NCI-H2227 treated with DMSO at 0.1 percent for 48 hours (cell line): Measurements from ENCODE around the gene SORBS2.

Experiments
- DNase-seq: peaks from one replicate; lab custom pipeline; 2025; lab: John Stamatoyannopoulos, UW

The SORBS2 gene

GRCh38 chr4:185589067-185589836, 222.7 kb downstream of the SORBS2 start:
- no peak for DNase-seq

DNA sequence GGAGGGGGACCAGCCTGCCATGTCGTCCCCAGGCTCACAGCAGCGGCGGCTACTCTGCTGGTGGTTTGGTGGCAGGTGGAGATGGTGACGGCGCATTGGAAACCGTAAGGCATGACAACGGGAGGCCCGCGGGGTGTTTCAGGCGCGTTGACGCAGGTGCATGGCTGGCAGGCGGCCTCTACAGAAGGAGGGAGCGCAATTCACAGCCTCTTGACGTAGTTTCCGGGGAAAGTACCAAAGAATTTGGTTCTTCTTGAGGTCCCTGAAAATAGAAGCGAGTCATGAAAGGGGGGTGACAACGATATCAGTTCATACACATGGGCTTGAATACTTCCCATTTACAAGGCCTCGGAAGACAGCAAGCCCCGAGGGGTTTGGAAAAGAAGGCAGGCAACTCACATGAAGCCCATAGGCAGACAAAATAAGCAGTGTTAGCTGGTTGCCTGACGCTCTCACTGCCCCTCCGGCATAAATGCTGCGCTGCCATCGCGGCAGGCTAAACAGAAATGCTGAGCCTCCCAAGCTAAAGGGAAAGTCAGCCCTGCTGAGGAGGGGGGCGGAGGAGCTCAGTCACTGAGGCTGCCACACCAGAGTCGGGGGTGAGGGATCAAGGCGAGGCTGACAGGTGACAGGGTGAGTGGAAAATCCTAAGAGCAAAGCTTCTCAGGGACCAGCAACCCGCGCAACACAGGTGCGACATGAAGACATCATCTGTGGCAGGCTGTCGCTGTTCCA, 224.4 kb downstream of the SORBS2 start:
- DNase-seq: no peak

DNA sequence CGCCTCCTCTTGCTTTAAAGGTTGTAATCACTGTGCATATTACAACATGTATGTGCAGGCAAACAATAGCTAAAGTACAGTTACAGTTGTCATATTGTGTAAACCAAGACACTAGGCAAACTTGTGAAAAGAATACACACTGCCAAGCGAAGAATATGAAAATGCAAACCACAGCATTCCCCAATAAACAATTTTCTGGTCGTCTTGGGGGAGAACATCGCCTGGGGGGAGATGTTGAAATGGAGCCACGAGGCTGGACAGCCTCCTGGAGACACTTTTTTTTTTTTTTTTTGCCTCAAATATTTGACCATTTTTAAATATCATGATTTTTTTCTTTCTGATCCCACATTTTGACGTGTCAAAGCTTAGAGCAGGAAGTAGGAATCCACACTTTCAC, 225.0 kb downstream of the SORBS2 start:
- DNase-seq: no peak

GRCh38 chr4:185585211-185585610, 226.8 kb downstream of the SORBS2 start:
- DNase-seq: no peak

DNA sequence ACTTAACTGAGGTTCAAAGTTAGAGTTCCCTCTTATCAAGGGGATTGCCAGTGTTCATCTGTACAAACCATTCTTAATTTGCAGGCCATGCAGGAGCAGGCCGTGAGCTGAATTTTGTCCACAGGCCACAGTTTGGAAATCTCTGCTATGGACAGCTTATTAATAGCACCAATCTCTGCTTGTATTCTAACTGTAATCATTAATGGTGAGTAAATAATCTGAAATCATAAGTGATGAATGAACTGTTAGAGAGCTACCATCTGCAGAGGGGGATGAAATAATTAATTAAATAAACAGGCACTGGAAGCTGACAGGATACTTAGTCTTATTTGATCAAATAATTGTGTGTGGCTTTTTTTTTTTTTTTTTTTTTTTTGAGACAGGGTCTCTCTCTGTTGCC, 228.2 kb downstream of the SORBS2 start:
- DNase-seq: no peak

DNA sequence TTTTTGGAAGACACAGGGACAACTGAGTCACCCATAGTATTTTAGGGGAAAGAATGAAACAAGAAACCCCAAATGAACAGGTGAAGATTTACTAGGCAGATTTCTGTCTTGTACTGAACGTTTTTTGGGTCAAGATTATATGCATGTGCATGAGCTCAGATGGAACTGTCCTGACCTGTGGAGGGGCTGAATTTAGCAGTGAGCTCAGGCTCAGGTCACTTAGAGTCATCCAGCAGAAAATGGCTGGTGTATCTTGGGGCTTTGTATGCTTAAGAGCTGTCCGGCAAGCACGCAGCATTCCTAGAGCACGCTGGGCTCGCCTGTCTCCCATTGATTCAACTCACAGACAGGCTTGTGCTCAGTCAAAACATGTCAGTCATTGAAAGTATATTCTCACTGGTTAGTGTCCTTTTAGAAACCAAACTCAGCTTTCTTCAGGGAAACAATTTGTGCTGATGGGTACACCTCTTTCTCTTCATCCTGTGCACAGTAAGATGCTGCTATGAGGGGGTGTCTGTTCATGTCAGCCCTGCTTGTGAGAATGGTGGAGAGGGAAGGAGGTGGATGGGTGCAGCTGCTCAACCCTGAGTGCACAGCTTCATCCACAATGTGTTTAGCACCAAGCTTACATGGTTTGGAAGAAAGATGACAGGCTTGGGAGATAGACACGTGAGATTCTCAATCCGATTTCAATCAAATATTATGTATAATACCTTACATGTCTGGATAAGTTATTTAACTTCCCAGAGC, 229.2 kb downstream of the SORBS2 start:
- no peak for DNase-seq

- no peak for DNase-seq
Measured at GRCh38 chr4:185580699-185581098, 231.3 kb downstream of the SORBS2 start.

GRCh38 chr4:185578284-185578683, 233.7 kb downstream of the SORBS2 start:
- no peak for DNase-seq

- no peak for DNase-seq
Measured at GRCh38 chr4:185576962-185577950, 234.7 kb downstream of the SORBS2 start.

- no peak for DNase-seq
Measured at GRCh38 chr4:185576314-185576961, 235.6 kb downstream of the SORBS2 start.

DNA sequence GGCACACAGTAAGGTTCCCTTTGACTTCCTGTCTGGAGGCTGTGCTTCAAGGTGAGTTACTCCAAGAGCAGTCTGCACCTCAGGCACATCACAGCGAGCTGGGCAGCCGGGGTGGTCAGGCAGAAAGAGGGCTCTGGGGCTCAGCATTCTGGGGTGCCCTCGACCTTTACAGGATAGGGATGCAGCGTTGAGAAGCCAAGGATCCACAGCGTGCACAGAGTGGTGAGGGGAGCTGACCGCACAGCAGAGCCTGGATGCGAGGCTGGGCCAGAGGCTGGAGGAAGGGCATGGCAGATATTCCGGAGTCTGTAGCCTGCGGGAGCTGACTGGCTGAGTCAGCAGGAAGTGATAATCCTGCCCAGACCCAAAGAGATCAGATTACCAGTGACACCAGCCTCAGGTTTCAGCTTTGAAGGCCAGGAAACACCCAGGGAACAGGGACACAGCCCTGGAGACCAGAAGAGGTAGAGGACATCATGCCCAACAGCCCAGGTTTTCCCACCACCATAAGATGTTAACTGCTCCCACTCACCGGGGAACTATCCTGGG, 238.3 kb downstream of the SORBS2 start:
- DNase-seq: no peak

GRCh38 chr4:185570727-185571126, 241.3 kb downstream of the SORBS2 start:
- DNase-seq: no peak

DNA sequence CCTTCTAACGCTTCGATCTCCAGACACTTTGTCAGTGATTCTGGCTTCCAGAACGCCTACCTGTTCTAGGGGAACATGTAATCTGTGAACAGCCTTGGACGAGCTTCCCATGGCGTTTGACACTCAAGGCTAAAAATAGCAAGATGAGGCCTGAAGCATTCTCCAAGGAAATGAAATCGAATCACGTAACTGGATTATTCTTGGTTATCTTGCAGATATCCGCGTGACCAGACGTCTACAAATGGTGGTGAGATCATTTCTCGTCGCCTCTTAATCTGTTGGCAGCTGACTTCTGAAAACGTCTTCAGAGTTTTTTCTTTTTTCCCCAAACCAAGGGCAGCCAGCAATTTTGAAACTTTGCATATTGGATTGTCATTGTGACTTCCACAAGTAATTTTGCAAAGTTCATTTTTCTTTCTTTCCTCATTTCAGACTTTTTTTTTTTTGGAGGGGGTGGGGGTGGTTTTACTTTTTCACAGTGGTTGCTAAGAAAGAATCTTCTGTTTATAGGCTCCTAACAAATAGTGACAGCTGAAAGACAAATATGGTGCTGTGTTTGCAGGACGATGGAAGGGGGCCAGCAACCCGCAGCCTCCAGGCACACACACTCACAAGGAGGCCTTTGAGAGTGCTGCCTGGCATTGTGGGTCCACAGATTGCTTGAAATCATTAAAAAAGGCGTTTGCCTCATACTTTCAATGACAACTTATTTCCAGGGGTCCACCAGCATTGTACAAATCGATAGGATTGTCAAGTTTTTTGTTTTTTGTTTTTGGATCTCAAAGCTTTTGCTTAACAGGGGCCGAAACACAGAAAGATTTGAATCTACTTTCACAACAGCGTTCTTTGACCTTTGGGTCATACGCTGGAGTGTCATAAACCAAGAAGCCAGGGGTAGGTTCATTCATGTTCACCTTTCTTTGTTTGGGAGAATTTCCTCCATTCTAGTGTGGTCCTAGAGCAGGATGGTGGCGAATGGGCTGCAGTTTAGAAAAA, 244.3 kb downstream of the SORBS2 start:
- DNase-seq: no peak

DNA sequence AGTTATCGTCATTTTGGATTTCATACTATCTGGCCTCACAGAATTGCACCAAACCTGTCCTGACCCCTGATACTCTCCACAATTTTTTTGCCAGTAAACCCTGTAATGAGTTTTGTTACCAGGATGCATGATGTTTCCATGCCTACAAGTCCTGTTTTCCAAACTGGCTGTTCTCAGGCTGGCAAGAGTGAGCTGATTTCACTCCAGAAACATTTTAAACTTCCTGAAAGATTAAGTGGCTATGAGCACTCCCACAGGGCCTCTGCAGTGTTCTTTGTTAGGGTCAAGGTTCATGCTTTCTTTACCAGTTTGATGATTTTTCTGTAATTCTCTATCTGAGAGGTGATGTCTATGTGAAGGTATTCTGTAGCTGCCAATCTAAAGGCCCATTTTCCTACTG, 245.0 kb downstream of the SORBS2 start:
- DNase-seq: no peak

- no peak for DNase-seq
Measured at GRCh38 chr4:185566425-185566824, 245.6 kb downstream of the SORBS2 start.

- no peak for DNase-seq
Measured at GRCh38 chr4:185565696-185566095, 246.3 kb downstream of the SORBS2 start.

DNA sequence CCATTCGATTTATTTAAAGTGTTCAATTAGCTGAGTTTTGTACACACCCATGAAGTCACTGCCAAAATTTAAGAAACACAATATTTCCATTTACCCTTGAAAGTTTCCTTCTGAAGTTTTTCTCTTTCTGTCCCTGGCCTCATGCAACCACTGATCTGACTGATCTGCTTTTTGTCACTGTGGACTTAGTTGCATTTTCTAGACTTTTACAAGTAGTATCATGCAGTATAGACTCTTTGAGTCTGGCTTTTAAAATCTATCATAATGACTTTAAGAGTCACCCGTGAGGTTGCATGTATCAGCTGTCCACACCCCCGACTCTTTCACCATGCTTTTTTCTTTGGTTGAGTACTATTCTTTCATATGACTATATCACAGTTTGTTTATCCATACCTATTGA, 247.6 kb downstream of the SORBS2 start:
- no peak for DNase-seq

DNA sequence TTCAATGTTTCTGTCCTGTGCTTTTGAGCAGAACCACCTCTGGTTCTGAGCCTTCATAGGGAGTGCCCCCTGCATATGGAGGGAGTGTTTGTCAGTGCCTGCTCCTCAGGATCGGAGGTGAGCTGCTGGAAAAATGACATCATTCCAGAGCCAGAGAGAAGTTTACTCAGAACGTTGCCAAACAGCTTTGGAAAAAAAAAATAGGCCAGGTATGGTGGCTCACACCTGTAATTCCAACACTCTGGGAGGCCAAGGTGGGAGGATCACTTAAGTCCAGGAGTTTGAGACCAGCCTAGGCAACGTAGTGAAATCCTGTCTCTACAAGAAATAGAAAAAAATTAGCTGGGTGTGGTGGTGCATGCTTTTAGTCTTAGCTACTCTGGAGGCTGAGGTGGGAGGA, 249.5 kb downstream of the SORBS2 start:
- DNase-seq: no peak

DNA sequence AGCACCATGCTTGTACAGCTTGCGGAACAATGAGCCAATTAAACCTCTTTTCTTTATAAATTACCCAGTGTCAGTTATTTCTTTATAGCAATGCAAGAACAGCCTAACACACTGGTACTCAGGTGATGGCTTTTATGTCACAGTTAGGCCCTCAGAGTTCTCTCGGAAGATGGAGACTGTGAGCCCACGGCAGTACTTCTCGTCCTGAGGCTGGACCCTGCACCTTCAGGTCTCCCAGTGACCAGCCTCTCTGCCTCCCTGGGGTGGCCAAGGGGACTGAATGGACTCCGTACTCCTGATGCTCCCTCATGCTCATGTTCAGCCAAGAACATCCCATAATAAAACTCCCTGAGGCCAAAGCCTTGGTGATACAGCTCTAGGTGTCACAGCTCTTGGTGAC, 251.7 kb downstream of the SORBS2 start:
- DNase-seq: no peak

DNA sequence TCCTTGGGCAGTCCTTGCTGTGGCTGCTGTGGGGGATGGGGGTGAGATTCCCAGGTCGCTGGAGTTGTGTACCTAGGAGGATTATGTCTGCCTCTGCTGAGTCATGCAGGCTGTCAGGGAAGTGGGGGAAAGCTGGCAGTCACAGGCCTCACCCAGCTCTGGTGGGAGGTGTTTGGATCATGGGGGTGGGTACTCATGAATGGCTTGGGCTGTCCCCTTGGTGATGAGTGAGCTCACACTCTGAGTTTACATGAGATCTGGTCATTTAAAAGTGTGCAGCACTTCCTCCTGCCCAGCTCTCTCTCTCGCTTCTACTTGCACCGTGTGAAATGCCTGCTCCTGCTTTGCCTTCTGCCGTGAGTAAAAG, 252.1 kb downstream of the SORBS2 start:
- DNase-seq: no peak
